ENCODE results near the gene DSCAM. TPM values are rescaled to one million over a fixed set of nuclear protein-coding genes. Genes with fewer than 3 reads are reported as not detected.

Gene DSCAM
- total and polyA plus RNA-seq, 10 of the 15 experiments (the other 5 are each of a cell fraction or from before 2014, with no cell fraction given) = not detected

DNA sequence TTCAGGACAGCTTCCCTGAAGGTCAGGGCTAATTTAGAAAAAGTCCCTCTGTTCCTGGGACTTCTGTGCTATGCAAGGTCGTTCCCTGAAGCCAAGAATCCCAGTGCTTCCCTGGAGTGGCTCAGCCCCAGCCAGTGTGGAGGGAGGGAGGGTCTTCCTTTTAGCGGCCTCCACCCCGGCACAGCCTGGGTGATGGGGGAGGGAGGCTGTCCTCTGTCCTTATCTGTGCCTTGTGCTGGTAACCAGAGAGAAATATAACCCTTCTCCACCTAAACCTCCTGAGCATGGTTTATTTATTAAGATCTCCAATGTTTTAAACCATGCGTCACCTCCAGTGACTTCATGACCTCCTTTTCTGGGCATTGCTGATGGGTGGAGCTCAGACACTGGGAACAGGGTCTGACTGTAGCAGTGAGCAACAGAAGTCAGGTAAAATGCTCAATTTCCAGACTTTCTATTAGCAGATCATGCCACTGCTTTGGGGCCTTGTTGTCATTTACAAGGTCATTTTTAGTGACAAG lies 157.1 kb downstream of the DSCAM start (continued):
- TF ChIP-seq, protein P1, sequence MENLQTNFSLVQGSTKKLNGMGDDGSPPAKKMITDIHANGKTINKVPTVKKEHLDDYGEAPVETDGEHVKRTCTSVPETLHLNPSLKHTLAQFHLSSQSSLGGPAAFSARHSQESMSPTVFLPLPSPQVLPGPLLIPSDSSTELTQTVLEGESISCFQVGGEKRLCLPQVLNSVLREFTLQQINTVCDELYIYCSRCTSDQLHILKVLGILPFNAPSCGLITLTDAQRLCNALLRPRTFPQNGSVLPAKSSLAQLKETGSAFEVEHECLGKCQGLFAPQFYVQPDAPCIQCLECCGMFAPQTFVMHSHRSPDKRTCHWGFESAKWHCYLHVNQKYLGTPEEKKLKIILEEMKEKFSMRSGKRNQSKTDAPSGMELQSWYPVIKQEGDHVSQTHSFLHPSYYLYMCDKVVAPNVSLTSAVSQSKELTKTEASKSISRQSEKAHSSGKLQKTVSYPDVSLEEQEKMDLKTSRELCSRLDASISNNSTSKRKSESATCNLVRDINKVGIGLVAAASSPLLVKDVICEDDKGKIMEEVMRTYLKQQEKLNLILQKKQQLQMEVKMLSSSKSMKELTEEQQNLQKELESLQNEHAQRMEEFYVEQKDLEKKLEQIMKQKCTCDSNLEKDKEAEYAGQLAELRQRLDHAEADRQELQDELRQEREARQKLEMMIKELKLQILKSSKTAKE (IDR thresholded peaks at IDR 0.05; ENCODE audit: low read depth, poor library complexity, severe bottlenecking) = no peak

GRCh38 chr21:40689217-40689616 lies 157.7 kb downstream of the DSCAM start:
- Histone ChIP-seq H3K4me2 (ENCODE audit: control insufficient read depth, insufficient read depth) (no peak overlapping the region), H2AFZ (ENCODE audit: control insufficient read depth, low read depth, low read length) (no peak overlapping the region), H3K36me3 (ENCODE audit: control insufficient read depth in 2 of 2, insufficient read depth in 2 of 2, low read length in 1 of 2) (no peaks in the 10 kb centered on the region), H3K27ac (ENCODE audit: control insufficient read depth, insufficient read depth) (no peak overlapping the region), H3K27me3 (replicated peaks in 1 of 2; ENCODE audit: control insufficient read depth in 2 of 2, insufficient read depth in 2 of 2, low read length in 1 of 2) (no peaks in the 10 kb centered on the region), H3K79me2 (ENCODE audit: control insufficient read depth, insufficient read depth, low read length) (no peaks in the 10 kb centered on the region), H3K4me3 (no peak overlapping the region), H3K9ac (ENCODE audit: control insufficient read depth, insufficient read depth, low read length) (no peak overlapping the region), H3K4me1 (ENCODE audit: control insufficient read depth, insufficient read depth, low read length) (no peaks in the 10 kb centered on the region), H4K20me1 (ENCODE audit: control insufficient read depth, insufficient read depth) (no peaks in the 10 kb centered on the region), H3K9me3 (replicated peaks; ENCODE audit: control insufficient read depth, insufficient read depth, low read length) (no peaks in the 10 kb centered on the region; the same call in 2 of the 3 replicates)
- intact Hi-C loops (cut with micrococcal nuclease; ENCODE audit: unreplicated experiment) = no loop called here
- SMC1A ChIA-PET (ENCODE audit: uncharacterized antibody, unreplicated experiment) = no interaction called here
- in situ Hi-C loops (cut with MboI) = no loop called here
- RAD21 ChIA-PET (ENCODE audit: unreplicated experiment) = no interaction called here
- CTCF ChIA-PET = no interaction called here
- ATAC-seq (no peak), FAIRE-seq (no peak), DNase-seq (ENCODE audit: low read depth, low spot score) (no peak)
- TF ChIP-seq WRNIP1 (IDR thresholded peaks at IDR 0.05; ENCODE audit: borderline replicate concordance, low read depth, low read length) (no peak), KLF5 (IDR thresholded peaks at IDR 0.05; ENCODE audit: partially characterized antibody) (no peak), SMAD5 (IDR thresholded peaks at IDR 0.05; ENCODE audit: low read depth) (no peak)
- TF ChIP-seq, protein P2, sequence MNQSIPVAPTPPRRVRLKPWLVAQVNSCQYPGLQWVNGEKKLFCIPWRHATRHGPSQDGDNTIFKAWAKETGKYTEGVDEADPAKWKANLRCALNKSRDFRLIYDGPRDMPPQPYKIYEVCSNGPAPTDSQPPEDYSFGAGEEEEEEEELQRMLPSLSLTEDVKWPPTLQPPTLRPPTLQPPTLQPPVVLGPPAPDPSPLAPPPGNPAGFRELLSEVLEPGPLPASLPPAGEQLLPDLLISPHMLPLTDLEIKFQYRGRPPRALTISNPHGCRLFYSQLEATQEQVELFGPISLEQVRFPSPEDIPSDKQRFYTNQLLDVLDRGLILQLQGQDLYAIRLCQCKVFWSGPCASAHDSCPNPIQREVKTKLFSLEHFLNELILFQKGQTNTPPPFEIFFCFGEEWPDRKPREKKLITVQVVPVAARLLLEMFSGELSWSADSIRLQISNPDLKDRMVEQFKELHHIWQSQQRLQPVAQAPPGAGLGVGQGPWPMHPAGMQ (IDR thresholded peaks at IDR 0.05; ENCODE audit: borderline replicate concordance) = no peak
- no TSS peak for BruUV-seq (replicated peaks)
- WGBS (ENCODE audit: insufficient coverage, insufficient replicate concordance, low lambda C conversion rate, missing lambda C conversion rate) = 10% methylated on average over 4 of the region's 4 CpGs
- POLR2A ChIA-PET = no interaction called here

Data from GM12878 (cell line).